Stomach (tissue), 9 donors: Measurements from ENCODE around the gene PLPPR5. TPM values are rescaled to one million over a fixed set of nuclear protein-coding genes. Genes with fewer than 3 reads are reported as not detected.

Experiments
- DNase-seq, 2 donors: peaks; one replicate each; pipeline versions ENCODE4 v3.0.0 to v3.0.0-alpha.2; 2013 to 2019
- H3K27ac ChIP-seq, 5 donors: fragments of 200-600 bp in 4 of 5; sonication (generic) in 4 of 5; one replicate each; pipeline ENCODE4 v1.5.1; 2013 to 2019; ENCODE audit warnings: mild to moderate bottlenecking in 1 of 5, moderate library complexity in 1 of 5
- H3K27me3 ChIP-seq, 3 donors: fragments of 200-600 bp; sonication (generic); one replicate each; pipeline ENCODE4 v1.5.1; 2017 to 2019; ENCODE audit warnings: mixed run types in 1 of 3
- H3K36me3 ChIP-seq, 4 donors: fragments of 200-600 bp; sonication (generic); 1 replicate in 3 of 4; 2 replicates in 1 of 4; pipeline ENCODE4 v1.5.1; 2016 to 2019
- H3K4me1 ChIP-seq, 4 donors: fragments of 200-600 bp; sonication (generic); one replicate each; pipeline ENCODE4 v1.5.1; 2016 to 2019
- H3K4me3 ChIP-seq, 4 donors: fragments of 200-600 bp; sonication (generic) in 3 of 4; one replicate each; pipeline ENCODE4 v1.5.1; 2016 to 2019; ENCODE audit warnings: mild to moderate bottlenecking in 1 of 4
- H3K9me3 ChIP-seq, 4 donors: fragments of 200-600 bp; sonication (generic); one replicate each; pipeline ENCODE4 v1.5.1; 2016 to 2019
- CTCF ChIP-seq, 7 experiments: fragments of 450-650 bp in 4 of 7; fragments of 200-600 bp in 3 of 7; sonication (generic) in 3 of 7; IDR thresholded peaks; one replicate each; pipeline ENCODE4 v1.5.1; 2016 to 2019; ENCODE audit warnings: antibody characterized with exemption in 7 of 7, control low read depth in 2 of 7, mild to moderate bottlenecking in 1 of 7
- EP300 ChIP-seq: sonication (generic); formaldehyde crosslinking; IDR thresholded peaks from one replicate; pipeline ENCODE4 v1.6.1; 2017; ENCODE audit warnings: antibody characterized with exemption
- POLR2A ChIP-seq, 4 donors: fragments of 450-650 bp; IDR thresholded peaks; one replicate each; pipeline ENCODE4 v1.6.1; 2016; ENCODE audit warnings: antibody characterized with exemption in 4 of 4, control low read depth in 2 of 4, mild to moderate bottlenecking in 1 of 4, moderate library complexity in 1 of 4
- POLR2AphosphoS5 ChIP-seq, 3 donors: sonication (generic); formaldehyde crosslinking; IDR thresholded peaks; one replicate each; pipeline ENCODE4 v1.6.1; 2016; ENCODE audit warnings: antibody characterized with exemption in 3 of 3
- WGBS, 5 donors: extraction: QIAGEN DNeasy Blood & Tissue Kit in 3 of 5; methylation state at CpG; one replicate each; pipeline versions ENCODE4 v1.1.5 to v1.1.7; 2013 to 2018; 5-methylcytosine and 5-hydroxymethylcytosine counted together
- intact Hi-C: fragments of 100-400 bp; cut with DNase I; formaldehyde crosslinking; loops from one replicate; pipeline ENCODE4 v1.15.1; 2023; ENCODE audit warnings: low total_unique reads
- polyA plus RNA-seq, 3 donors: library from polyadenylated mRNA; stranded (reverse); fragments of 200-250 nt; gene quantifications; one replicate each; pipeline ENCODE4 v1.2.3, GENCODE V29; 2013
- total RNA-seq, 5 donors: library from RNA; depleted of rRNA; stranded (reverse); fragments of >200 nt; gene quantifications; one replicate each; pipeline versions ENCODE4 v1.1.0 to v1.2.3, GENCODE V29; 2014 to 2016
- donor health status: healthy with polysubstance abuse.
- donor health status: Bipolar disorder and iron deficiency.
- donor health status: healthy.

The PLPPR5 gene
- total and polyA plus RNA-seq, 8 donors: 0.03 to 2.0 (median 0.15) TPM; not detected in 5

GRCh38 chr1:98981917-98982513 is 22.6 kb downstream of the PLPPR5 start:
- Histone ChIP-seq H3K36me3 (no peaks in the 10 kb centered on the region), H3K4me1 (no peaks in the 10 kb centered on the region), H3K4me3 (no peak overlapping the region), H3K27ac (no peak overlapping the region), H3K27me3 (no peaks in the 10 kb centered on the region), H3K9me3 (peaks cover 0 to 6% (median 3%) of the 10 kb centered on the region in 4 donors)
- no peak for TF ChIP-seq EP300
- no peak for TF ChIP-seq POLR2A (IDR thresholded peaks at IDR 0.05)
- no peak for TF ChIP-seq POLR2AphosphoS5 (IDR thresholded peaks at IDR 0.05)
- no peak for TF ChIP-seq CTCF (IDR thresholded peaks at IDR 0.05)
- intact Hi-C loops: no loop called here
- DNase-seq: no peak
- 79 to 84% (median 81%) methylated on average over 3 of the region's 3 CpGs for WGBS, 5 donors

- Histone ChIP-seq H3K27me3 (no peaks in the 10 kb centered on the region), H3K36me3 (no peaks in the 10 kb centered on the region), H3K27ac (no peak overlapping the region), H3K4me1 (no peaks in the 10 kb centered on the region), H3K4me3 (no peak overlapping the region), H3K9me3 (peaks cover 0 to 6% (median 3%) of the 10 kb centered on the region in 4 donors)
- TF ChIP-seq POLR2AphosphoS5 (IDR thresholded peaks at IDR 0.05) (no peak), EP300 (no peak), POLR2A (IDR thresholded peaks at IDR 0.05) (no peak), CTCF (IDR thresholded peaks at IDR 0.05) (no peak)
- intact Hi-C loops: no loop called here
- WGBS, 5 donors: 80 to 90% (median 86%) methylated on average over 2 of the region's 2 CpGs
- DNase-seq: no peak
Observed at GRCh38 chr1:98979463-98979862, 25.2 kb downstream of the PLPPR5 start.

DNA sequence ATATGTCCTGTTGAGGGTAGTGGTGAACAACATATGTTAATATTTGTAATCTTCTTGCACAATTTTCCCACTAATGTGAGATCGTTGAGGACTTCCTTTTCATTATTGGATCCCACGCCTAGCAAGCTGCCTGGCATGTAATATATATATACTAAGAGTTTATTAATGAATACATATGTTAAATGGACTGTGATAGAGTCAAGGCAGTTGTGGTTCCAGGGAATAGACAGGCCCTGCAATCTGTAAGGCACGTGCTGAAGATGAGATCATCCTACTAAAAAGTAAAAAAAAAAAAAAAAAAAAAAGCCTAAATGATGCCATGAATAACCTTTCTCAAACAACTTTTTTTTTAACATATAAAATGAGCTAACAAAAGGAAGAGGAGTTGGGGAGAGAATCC is 28.9 kb downstream of the PLPPR5 start:
- H3K4me1 ChIP-seq: no peaks in the 10 kb centered on the region
- H3K27me3 ChIP-seq: no peaks in the 10 kb centered on the region
- H3K36me3 ChIP-seq: no peaks in the 10 kb centered on the region
- no peak for DNase-seq
- TF ChIP-seq EP300 (no peak), POLR2A (IDR thresholded peaks at IDR 0.05) (no peak), POLR2AphosphoS5 (IDR thresholded peaks at IDR 0.05) (no peak), CTCF (IDR thresholded peaks at IDR 0.05) (no peak)
- H3K4me3 ChIP-seq: no peak overlapping the region
- intact Hi-C loops: no loop called here
- no peaks in the 10 kb centered on the region for H3K9me3 ChIP-seq
- 79 to 96% (median 88%) methylated on average over 3 of the region's 3 CpGs for WGBS, 5 donors
- H3K27ac ChIP-seq: no peak overlapping the region

DNA sequence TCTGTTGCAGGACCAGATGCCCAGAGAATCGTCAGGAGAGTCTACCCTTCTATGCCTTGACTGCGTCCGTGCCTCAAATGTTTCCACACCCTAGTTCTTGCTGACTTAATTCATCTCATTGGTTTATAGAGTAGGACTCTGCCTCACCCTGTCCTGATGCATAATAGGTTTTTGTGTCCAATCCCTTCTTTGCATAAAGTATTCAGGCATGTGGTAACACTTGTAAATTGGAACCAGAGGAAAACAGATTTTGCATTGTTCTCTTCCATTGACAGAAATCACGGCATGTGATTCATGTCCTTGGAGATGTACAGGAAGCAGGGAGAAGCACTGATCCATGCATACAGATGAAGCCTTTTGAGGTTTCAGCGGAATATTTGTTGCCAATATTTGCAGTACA is 29.5 kb downstream of the PLPPR5 start:
- DNase-seq: no peak
- Histone ChIP-seq H3K4me3 (no peak overlapping the region), H3K9me3 (no peaks in the 10 kb centered on the region), H3K36me3 (no peaks in the 10 kb centered on the region), H3K27me3 (no peaks in the 10 kb centered on the region), H3K27ac (no peak overlapping the region), H3K4me1 (no peaks in the 10 kb centered on the region)
- no peak for TF ChIP-seq EP300
- TF ChIP-seq POLR2A (IDR thresholded peaks at IDR 0.05): no peak
- TF ChIP-seq CTCF (IDR thresholded peaks at IDR 0.05): no peak
- no peak for TF ChIP-seq POLR2AphosphoS5 (IDR thresholded peaks at IDR 0.05)
- intact Hi-C loops: no loop called here
- 75 to 85% (median 80%) methylated on average over 5 of the region's 5 CpGs for WGBS, 5 donors
